Naive thymus-derived CD8-positive, alpha-beta T cell (primary cell): Measurements from ENCODE around the gene WDR90. TPM values are rescaled to one million over a fixed set of nuclear protein-coding genes. Genes with fewer than 3 reads are reported as not detected.

Source experiments
- ATAC-seq, 2 donors: fragments of 150-1000 bp; cut with Tn5 transposase in 1 of 2; sonication (Bioruptor Pico), chemical (Tn5 transposase) in 1 of 2; 1 replicate in 1 of 2; 2 replicates in 1 of 2; pipeline ENCODE4 v1.10.0; 2021; ENCODE audit warnings: mild to moderate bottlenecking in 2 of 2, moderate library complexity in 2 of 2
- POLR2A ChIA-PET: fragments of 350-600 bp; sonication (Branson Sonifier 250); formaldehyde crosslinking; loops from one replicate; lab custom pipeline; 2021; ENCODE audit warnings: antibody characterized with exemption; lab: Charles Lee
- DNase-seq, 10 donors: peaks; one replicate each; pipeline versions ENCODE4 v3.0.0 to v3.0.0-alpha.2; 2020 to 2022
- H3K27ac Mint-ChIP-seq, 10 donors: one replicate each; pipeline ENCODE4 v1.8.0; 2020 to 2022; ENCODE audit warnings: mild to moderate bottlenecking in 10 of 10, mixed read lengths in 10 of 10, moderate library complexity in 4 of 10, inconsistent platforms in 1 of 10
- H3K27me3 Mint-ChIP-seq, 5 donors: one replicate each; pipeline ENCODE4 v1.8.0; 2021 to 2022; ENCODE audit warnings: mixed read lengths in 5 of 5
- H3K36me3 Mint-ChIP-seq, 3 donors: one replicate each; pipeline ENCODE4 v1.8.0; 2020 to 2022; ENCODE audit warnings: mixed read lengths in 3 of 3, mild to moderate bottlenecking in 2 of 3, inconsistent platforms in 1 of 3
- H3K4me1 Mint-ChIP-seq, 4 donors: one replicate each; pipeline ENCODE4 v1.8.0; 2021 to 2022; ENCODE audit warnings: mixed read lengths in 4 of 4
- H3K4me3 Mint-ChIP-seq, 10 donors: one replicate each; pipeline ENCODE4 v1.8.0; 2020 to 2022; ENCODE audit warnings: mild to moderate bottlenecking in 10 of 10, mixed read lengths in 10 of 10, moderate library complexity in 6 of 10, inconsistent platforms in 1 of 10
- H3K9me3 Mint-ChIP-seq, 9 donors: one replicate each; pipeline ENCODE4 v1.8.0; 2020 to 2022; ENCODE audit warnings: mixed read lengths in 9 of 9, mild to moderate bottlenecking in 3 of 9, inconsistent platforms in 1 of 9, moderate library complexity in 1 of 9
- polyA plus RNA-seq, 3 donors: library from polyadenylated mRNA; unstranded; fragments of 300-500 nt; fragmentation: Illumina TruSeq; gene quantifications; one replicate each; pipeline ENCODE4 v1.2.3, GENCODE V29; 2021
- total RNA-seq, 8 experiments: library from RNA in 2 of 8; stranded (reverse) in 2 of 8; gene quantifications; one replicate each; pipeline ENCODE4 v1.2.3 and lab custom pipeline; 2021 to 2026

The WDR90 gene
- total and polyA plus RNA-seq, 5 experiments from 2014 or later = 0.27 to 19.2 (median 2.5) TPM

GRCh38 chr16:703406-703805 is 54.2 kb downstream of the WDR90 start:
- no peaks in the 10 kb centered on the region for H3K9me3 Mint-ChIP-seq
- ATAC-seq (no peak), DNase-seq (no peak)
- no peak overlapping the region for H3K27ac Mint-ChIP-seq
- peaks cover 9 to 41% (median 21%) of the 10 kb centered on the region in 5 donors for H3K27me3 Mint-ChIP-seq
- H3K36me3 Mint-ChIP-seq = peaks cover 0 to 4% (median 0%) of the 10 kb centered on the region in 3 donors
- H3K4me3 Mint-ChIP-seq = no peak overlapping the region
- POLR2A ChIA-PET = interaction anchor here (0.6 to 2.0 kb wide), 4 partner anchors 8 to 25 kb away, joined by 3 to 19 read pairs (median 3); no protein-coding TSS in a partner anchor
- peaks cover 0 to 29% (median 8%) of the 10 kb centered on the region in 4 donors for H3K4me1 Mint-ChIP-seq

GRCh38 chr16:704047-704446 is 54.9 kb downstream of the WDR90 start:
- H3K27me3 Mint-ChIP-seq = peaks cover 10 to 48% (median 23%) of the 10 kb centered on the region in 5 donors
- no peak for DNase-seq
- H3K9me3 Mint-ChIP-seq = no peaks in the 10 kb centered on the region
- H3K4me1 Mint-ChIP-seq = peaks cover 0 to 27% (median 8%) of the 10 kb centered on the region in 4 donors
- no peak overlapping the region for H3K27ac Mint-ChIP-seq
- POLR2A ChIA-PET = interaction anchor here (0.5 to 2.0 kb wide), 4 partner anchors 9 to 277 kb away, joined by 3 to 19 read pairs (median 3); partner anchors contain the start of gene SOX8
- ATAC-seq = no peak
- peaks cover 0 to 4% (median 0%) of the 10 kb centered on the region in 3 donors for H3K36me3 Mint-ChIP-seq
- H3K4me3 Mint-ChIP-seq = no peak overlapping the region

- Mint-ChIP-seq H3K4me1 (peaks cover 0 to 19% (median 7%) of the 10 kb centered on the region in 4 donors), H3K27me3 (peaks cover 10 to 55% (median 23%) of the 10 kb centered on the region in 5 donors), H3K4me3 (peak overlapping the region in 4 of 10 donors; percentile 32 to 54 (median 39)), H3K9me3 (no peaks in the 10 kb centered on the region), H3K36me3 (peaks cover 0 to 4% (median 0%) of the 10 kb centered on the region in 3 donors), H3K27ac (no peak overlapping the region)
- DNase-seq (no peak), ATAC-seq (no peak)
- POLR2A ChIA-PET = interaction anchor here (0.5 to 2.0 kb wide), 3 partner anchors 8 to 23 kb away, joined by 3 to 19 read pairs (median 3); no protein-coding TSS in a partner anchor
Measured at GRCh38 chr16:704552-705380, 55.6 kb downstream of the WDR90 start.

DNA sequence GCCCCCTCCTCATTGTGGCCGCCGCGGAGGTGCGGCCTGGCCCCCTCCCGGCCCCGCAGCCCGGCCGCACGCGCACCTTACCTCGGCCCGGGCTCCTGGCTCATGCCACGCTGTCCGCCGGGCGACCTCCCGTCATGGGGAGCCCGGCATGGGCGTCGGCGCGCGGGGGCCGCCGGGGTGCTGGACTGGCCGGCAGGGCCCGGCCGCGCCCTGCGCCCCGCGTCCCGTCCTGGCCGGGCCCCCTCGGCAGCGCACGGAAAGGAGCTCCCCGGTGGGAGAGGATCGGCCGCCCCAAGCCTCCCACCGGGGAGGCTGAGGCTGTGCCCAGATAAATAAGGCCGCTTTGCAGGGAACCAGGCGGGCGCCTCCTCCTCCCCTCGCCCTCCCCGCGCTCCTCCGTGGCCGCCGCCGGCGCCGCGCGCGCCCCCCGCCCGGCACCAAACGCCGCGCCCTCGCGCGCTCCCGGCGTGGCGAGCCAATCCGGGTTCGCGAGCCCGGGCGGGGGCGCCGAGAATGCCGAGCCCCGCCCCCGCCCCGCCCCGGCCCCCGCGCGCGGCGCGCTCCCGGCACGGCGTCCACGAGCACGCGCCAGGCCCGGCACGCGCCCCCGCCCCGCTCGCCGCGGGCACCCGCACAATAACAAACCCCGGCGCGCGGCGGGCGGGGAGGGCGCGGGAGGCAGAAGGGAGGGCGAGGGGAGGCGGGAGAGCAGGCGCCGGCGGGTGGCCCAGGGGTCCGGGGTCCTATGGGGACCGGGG is 56.4 kb downstream of the WDR90 start, which contains the start of gene FBXL16:
Gene FBXL16, minus strand, starts transcription at position 371 of the 758 bp plus-strand sequence. CDS start 8,396 bp downstream, outside the sequence.
- DNase-seq (no peak), ATAC-seq (peak in 1 of 2 donors; percentile 23)
- H3K9me3 Mint-ChIP-seq = no peaks in the 10 kb centered on the region
- peaks cover 10 to 63% (median 23%) of the 10 kb centered on the region in 5 donors for H3K27me3 Mint-ChIP-seq
- peak within 1 kb of the TSS in 8 of 10 donors; percentile 7 to 55 (median 34) for H3K4me3 Mint-ChIP-seq
- peaks cover 0 to 17% (median 7%) of the 10 kb centered on the region in 4 donors for H3K4me1 Mint-ChIP-seq
- POLR2A ChIA-PET = interaction anchor here (1.4 kb wide), 1 partner anchor 9 kb away, joined by 4 read pairs; no protein-coding TSS in a partner anchor
- H3K27ac Mint-ChIP-seq = peak within 1 kb of the TSS in 1 of 10 donors; percentile 13
- peaks cover 0 to 4% (median 0%) of the 10 kb centered on the region in 3 donors for H3K36me3 Mint-ChIP-seq

DNA sequence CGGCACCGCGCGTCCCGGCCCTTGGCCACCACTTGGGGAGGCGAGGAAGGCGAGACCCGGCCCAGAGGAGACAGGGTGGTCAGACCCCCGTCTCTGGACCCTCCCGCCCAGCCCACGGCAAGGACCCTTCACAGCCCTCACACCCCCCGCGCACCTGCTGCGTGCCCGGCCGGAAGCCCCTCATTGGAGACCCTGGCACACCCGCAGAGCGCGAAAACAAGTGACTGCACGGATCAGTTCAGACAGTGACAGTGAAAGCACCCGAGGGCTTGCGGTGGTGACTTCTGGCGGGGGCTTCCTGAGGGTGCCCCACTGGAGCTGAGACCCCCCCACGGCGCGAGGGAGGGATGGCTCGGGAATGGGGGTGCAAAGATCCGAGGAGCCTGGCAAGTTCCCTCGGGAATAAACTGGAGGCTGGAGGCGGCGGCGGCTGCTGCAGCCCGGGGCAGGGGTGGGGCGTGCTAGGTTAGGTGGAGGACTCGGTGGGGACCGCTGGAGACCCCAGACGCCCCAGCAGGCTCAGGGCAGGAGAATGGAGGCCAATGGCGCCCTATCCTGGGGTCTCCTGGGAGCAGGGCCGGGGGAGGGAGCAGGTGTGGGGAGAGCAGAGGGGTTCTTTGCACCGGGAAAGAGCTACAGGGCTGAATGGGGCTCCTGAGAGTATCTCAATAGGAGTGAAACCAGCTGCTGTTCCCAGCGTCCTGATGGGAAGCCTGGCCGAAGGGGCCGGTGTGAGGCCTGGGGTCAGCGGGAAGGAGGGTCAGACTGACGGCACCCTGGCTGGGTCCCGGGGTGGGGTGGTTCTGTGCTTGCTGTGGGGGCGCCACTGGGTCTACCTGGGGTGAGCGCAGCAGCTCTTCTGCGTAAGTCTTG is 57.3 kb downstream of the WDR90 start:
- Mint-ChIP-seq H3K9me3 (no peaks in the 10 kb centered on the region), H3K36me3 (peaks cover 0 to 4% (median 0%) of the 10 kb centered on the region in 3 donors), H3K27ac (peak overlapping the region in 1 of 10 donors; percentile 13), H3K27me3 (peaks cover 10 to 68% (median 23%) of the 10 kb centered on the region in 5 donors), H3K4me3 (peak overlapping the region in 8 of 10 donors; percentile 7 to 55 (median 34)), H3K4me1 (peaks cover 0 to 14% (median 7%) of the 10 kb centered on the region in 4 donors)
- ATAC-seq = peak in 1 of 2 donors; percentile 32
- POLR2A ChIA-PET = interaction anchor here (1.4 to 21.0 kb wide), 3 partner anchors 10 to 28 kb away, joined by 3 to 411 read pairs (median 4); partner anchors contain the start of genes CCDC78, CIAO3 and HAGHL
- DNase-seq = no peak

- peaks cover 0 to 12% (median 7%) of the 10 kb centered on the region in 4 donors for H3K4me1 Mint-ChIP-seq
- ATAC-seq (no peak), DNase-seq (no peak)
- POLR2A ChIA-PET = interaction anchor here (1.5 to 21.0 kb wide), 2 partner anchors 9 to 28 kb away, joined by 3 to 411 read pairs; partner anchors contain the start of genes CCDC78, CIAO3 and HAGHL
- H3K27ac Mint-ChIP-seq = no peak overlapping the region
- H3K36me3 Mint-ChIP-seq = peaks cover 0 to 4% (median 0%) of the 10 kb centered on the region in 3 donors
- H3K27me3 Mint-ChIP-seq = peaks cover 10 to 68% (median 22%) of the 10 kb centered on the region in 5 donors
- H3K9me3 Mint-ChIP-seq = no peaks in the 10 kb centered on the region
- peak overlapping the region in 1 of 10 donors; percentile 45 for H3K4me3 Mint-ChIP-seq
Measured at GRCh38 chr16:707062-707538, 57.9 kb downstream of the WDR90 start.

- POLR2A ChIA-PET = interaction anchor here (0.7 to 21.0 kb wide), 3 partner anchors 8 to 27 kb away, joined by 3 to 411 read pairs (median 3); partner anchors contain the start of genes ANTKMT, CCDC78, CIAO3 and HAGHL
- DNase-seq (no peak), ATAC-seq (no peak)
- Mint-ChIP-seq H3K9me3 (no peaks in the 10 kb centered on the region), H3K4me3 (peak overlapping the region in 3 of 10 donors; percentile 36 to 47 (median 41)), H3K4me1 (peaks cover 0 to 14% (median 6%) of the 10 kb centered on the region in 4 donors), H3K27me3 (peaks cover 6 to 61% (median 16%) of the 10 kb centered on the region in 5 donors), H3K27ac (peak overlapping the region in 1 of 10 donors; percentile 29), H3K36me3 (peaks cover 0 to 4% (median 0%) of the 10 kb centered on the region in 3 donors)
Measured at GRCh38 chr16:708019-708418, 58.9 kb downstream of the WDR90 start.

DNA sequence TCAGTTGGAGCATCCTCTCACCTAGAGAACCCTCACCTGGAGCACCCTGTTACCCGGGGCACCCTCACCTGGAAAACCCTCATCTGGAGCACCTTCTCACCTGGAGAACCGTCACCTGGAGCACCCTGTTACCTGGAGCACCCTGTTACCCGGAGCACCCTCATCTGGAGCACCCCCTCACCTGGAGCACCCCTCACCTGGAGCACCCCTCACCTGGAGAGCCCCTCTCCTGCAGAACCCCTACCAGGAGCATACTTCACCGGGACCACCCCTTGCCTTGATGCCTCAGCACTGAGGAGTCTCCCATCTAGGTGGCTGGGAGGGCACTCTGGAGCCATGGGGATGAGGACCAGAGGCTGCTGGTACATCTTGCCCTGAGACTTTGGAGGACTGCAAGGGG is 59.8 kb downstream of the WDR90 start:
- peaks cover 6 to 58% (median 16%) of the 10 kb centered on the region in 5 donors for H3K27me3 Mint-ChIP-seq
- no peaks in the 10 kb centered on the region for H3K9me3 Mint-ChIP-seq
- DNase-seq = no peak
- H3K4me3 Mint-ChIP-seq = no peak overlapping the region
- POLR2A ChIA-PET = interaction anchor here (1.8 to 21.0 kb wide), 2 partner anchors 14 to 26 kb away, joined by 8 to 411 read pairs; partner anchors contain the start of genes CCDC78, CIAO3 and HAGHL
- peaks cover 2 to 18% (median 6%) of the 10 kb centered on the region in 4 donors for H3K4me1 Mint-ChIP-seq
- no peak for ATAC-seq
- no peak overlapping the region for H3K27ac Mint-ChIP-seq
- peaks cover 0 to 4% (median 0%) of the 10 kb centered on the region in 3 donors for H3K36me3 Mint-ChIP-seq

GRCh38 chr16:709566-710499 is 60.7 kb downstream of the WDR90 start:
- H3K4me1 Mint-ChIP-seq = peaks cover 6 to 20% (median 9%) of the 10 kb centered on the region in 4 donors
- POLR2A ChIA-PET = interaction anchor here (1.5 to 21.0 kb wide), 3 partner anchors 11 to 25 kb away, joined by 4 to 411 read pairs (median 8); partner anchors contain the start of genes ANTKMT, CCDC78, CIAO3 and HAGHL
- ATAC-seq = no peak
- no peaks in the 10 kb centered on the region for H3K9me3 Mint-ChIP-seq
- no peak overlapping the region for H3K27ac Mint-ChIP-seq
- H3K36me3 Mint-ChIP-seq = peaks cover 0 to 4% (median 0%) of the 10 kb centered on the region in 3 donors
- H3K27me3 Mint-ChIP-seq = peaks cover 6 to 50% (median 16%) of the 10 kb centered on the region in 5 donors
- H3K4me3 Mint-ChIP-seq = no peak overlapping the region
- DNase-seq = no peak
